ENCODE measurements around the gene ADIPOR1.

DNA sequence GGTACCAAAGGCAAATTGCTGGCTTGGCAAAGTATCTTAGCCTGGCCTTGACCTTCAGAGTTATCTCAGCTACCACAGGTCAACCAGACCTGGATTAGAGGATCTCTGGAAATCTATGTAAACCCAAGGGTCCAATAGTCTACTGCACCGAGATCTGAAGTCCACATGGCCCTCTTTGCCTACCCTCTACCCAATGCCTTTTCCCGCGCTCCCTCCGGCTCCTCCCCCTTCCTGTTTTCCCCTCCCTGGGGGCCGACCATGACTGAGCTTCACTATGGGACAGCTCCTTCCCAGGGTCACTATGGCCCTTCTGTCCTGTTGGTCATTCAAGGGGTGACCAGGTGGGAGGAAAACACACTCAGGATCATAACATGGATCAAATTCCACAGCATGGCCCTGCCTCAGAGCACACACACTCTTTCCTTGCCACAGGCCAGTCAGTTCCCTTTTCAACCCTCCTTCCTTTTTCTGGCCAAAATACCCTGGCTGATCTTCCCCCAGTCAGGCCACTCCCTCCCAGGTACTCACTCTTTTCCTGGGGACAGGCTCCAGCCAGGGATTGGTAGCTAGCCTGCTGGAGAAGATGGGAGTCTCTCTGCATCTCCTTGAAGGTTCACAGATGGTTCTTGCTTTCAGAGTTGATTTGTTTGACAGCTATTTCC is 29.9 kb upstream of the ADIPOR1 start:
- TF ChIP-seq EZH2phosphoT487 (IDR thresholded peaks at IDR 0.05; ENCODE audit: insufficient read depth, low read depth), result no peak
- TF ChIP-seq EZH2 (IDR thresholded peaks at IDR 0.05; ENCODE audit: insufficient read depth, poor library complexity, severe bottlenecking), result no peak

Data from GM23248 (cell line).